B cell (primary cell): ENCODE results near the gene OR9G4.

Experiments
- EZH2 ChIP-seq: IDR thresholded peaks from 2 replicates; pipeline ENCODE4 v1.6.1; 2012; ENCODE audit warnings: borderline replicate concordance, low read depth, mild to moderate bottlenecking, moderate library complexity, low read length; ENCODE audit not compliant: insufficient read depth, poor library complexity, severe bottlenecking
- TF ChIP-seq, protein P1 (sequence below): fragments of 200-600 bp; IDR thresholded peaks from one replicate; pipeline ENCODE4 v1.8.0; 2022; ENCODE audit warnings: antibody characterized with exemption, mild to moderate bottlenecking

DNA sequence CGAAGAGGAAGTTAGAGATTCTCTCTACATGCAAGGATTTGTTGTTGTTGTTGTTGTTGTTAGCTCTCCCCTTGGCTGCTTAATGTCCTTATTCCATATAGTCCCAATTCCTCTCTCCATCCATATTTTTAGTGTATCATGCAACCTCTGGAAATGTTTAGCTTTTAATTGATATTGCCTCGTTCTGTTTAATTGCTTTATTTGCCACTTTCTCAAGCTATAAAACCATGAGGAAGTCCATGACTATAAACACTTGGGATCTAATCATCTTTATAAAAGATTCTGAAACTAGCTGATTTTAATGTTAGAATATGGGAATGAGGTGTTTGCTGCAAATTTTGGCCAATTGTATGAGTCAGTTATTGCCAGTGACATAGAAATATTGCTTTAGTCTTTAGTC is 55.1 kb downstream of the OR9G4 start:
- TF ChIP-seq, protein P1, sequence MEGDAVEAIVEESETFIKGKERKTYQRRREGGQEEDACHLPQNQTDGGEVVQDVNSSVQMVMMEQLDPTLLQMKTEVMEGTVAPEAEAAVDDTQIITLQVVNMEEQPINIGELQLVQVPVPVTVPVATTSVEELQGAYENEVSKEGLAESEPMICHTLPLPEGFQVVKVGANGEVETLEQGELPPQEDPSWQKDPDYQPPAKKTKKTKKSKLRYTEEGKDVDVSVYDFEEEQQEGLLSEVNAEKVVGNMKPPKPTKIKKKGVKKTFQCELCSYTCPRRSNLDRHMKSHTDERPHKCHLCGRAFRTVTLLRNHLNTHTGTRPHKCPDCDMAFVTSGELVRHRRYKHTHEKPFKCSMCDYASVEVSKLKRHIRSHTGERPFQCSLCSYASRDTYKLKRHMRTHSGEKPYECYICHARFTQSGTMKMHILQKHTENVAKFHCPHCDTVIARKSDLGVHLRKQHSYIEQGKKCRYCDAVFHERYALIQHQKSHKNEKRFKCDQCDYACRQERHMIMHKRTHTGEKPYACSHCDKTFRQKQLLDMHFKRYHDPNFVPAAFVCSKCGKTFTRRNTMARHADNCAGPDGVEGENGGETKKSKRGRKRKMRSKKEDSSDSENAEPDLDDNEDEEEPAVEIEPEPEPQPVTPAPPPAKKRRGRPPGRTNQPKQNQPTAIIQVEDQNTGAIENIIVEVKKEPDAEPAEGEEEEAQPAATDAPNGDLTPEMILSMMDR = no peak
- no peak for TF ChIP-seq EZH2
